Parathyroid adenoma (tissue), 2 donors: ENCODE measurements around the gene C12orf60.

Source experiments
- H2AFZ ChIP-seq: fragments of 300-600 bp; sonication (generic); one replicate; pipeline ENCODE4 v1.7.0; 2017; ENCODE audit warnings: antibody characterized with exemption, mild to moderate bottlenecking
- H3K27ac ChIP-seq: fragments of 300-600 bp; sonication (generic); one replicate; pipeline ENCODE4 v1.7.0; 2017
- H3K27me3 ChIP-seq: fragments of 300-600 bp; sonication (generic); one replicate; pipeline ENCODE4 v1.7.0; 2017; ENCODE audit warnings: low read length; ENCODE audit not compliant: control insufficient read depth, insufficient read depth
- H3K36me3 ChIP-seq: fragments of 300-600 bp; sonication (generic); one replicate; pipeline ENCODE4 v1.7.0; 2017; ENCODE audit warnings: low read length; ENCODE audit not compliant: control insufficient read depth, insufficient read depth
- H3K4me1 ChIP-seq: fragments of 300-600 bp; sonication (generic); one replicate; pipeline ENCODE4 v1.7.0; 2017; ENCODE audit warnings: control low read depth
- H3K4me2 ChIP-seq: fragments of 300-600 bp; sonication (generic); one replicate; pipeline ENCODE4 v1.7.0; 2017; ENCODE audit warnings: low read length
- H3K4me3 ChIP-seq: fragments of 300-600 bp; sonication (generic); one replicate; pipeline ENCODE4 v1.7.0; 2017; ENCODE audit warnings: low read depth, low read length
- H3K79me2 ChIP-seq: fragments of 300-600 bp; sonication (generic); one replicate; pipeline ENCODE4 v1.7.0; 2017; ENCODE audit warnings: control low read depth
- H3K9ac ChIP-seq: fragments of 300-600 bp; sonication (generic); one replicate; pipeline ENCODE4 v1.7.0; 2017; ENCODE audit warnings: mild to moderate bottlenecking
- H3K9me3 ChIP-seq: fragments of 300-600 bp; sonication (generic); one replicate; pipeline ENCODE4 v1.7.0; 2017; ENCODE audit warnings: low read length; ENCODE audit not compliant: control insufficient read depth
- CTCF ChIP-seq: fragments of 300-600 bp; sonication (generic); IDR thresholded peaks from one replicate; pipeline ENCODE4 v1.7.0; 2017; ENCODE audit warnings: antibody characterized with exemption, mild to moderate bottlenecking
- donor health status: primary hyperparathyroidism.

C12orf60 gene

DNA sequence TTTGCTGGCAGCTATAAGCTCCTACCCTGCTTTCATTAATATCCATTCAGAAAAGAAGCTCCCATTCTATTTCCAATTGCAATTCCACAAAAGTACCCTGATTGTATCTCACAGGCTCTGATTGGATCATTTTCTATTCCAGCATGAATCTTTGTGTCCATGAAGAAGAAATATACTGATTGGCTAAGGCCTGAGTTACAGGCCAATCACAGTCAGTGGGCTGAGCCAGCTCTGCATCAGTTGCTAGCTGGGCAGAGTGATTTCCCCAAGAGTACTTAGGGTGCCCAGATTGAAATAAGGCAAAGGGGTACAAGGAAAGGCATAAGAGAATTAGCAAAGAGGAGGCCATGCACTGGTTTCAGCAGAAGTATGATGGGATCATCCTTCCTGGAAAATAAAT is 25.4 kb downstream of the C12orf60 start:
- H3K79me2 ChIP-seq, result no peaks in the 10 kb centered on the region
- H3K9me3 ChIP-seq, result no peaks in the 10 kb centered on the region
- TF ChIP-seq CTCF, result no peak
- H3K27me3 ChIP-seq, result no peaks in the 10 kb centered on the region
- H3K4me1 ChIP-seq, result no peaks in the 10 kb centered on the region
- H3K9ac ChIP-seq, result no peak overlapping the region
- no peak overlapping the region for H3K4me2 ChIP-seq
- no peaks in the 10 kb centered on the region for H3K36me3 ChIP-seq
- H2AFZ ChIP-seq, result no peak overlapping the region
- no peak overlapping the region for H3K27ac ChIP-seq
- no peak overlapping the region for H3K4me3 ChIP-seq

DNA sequence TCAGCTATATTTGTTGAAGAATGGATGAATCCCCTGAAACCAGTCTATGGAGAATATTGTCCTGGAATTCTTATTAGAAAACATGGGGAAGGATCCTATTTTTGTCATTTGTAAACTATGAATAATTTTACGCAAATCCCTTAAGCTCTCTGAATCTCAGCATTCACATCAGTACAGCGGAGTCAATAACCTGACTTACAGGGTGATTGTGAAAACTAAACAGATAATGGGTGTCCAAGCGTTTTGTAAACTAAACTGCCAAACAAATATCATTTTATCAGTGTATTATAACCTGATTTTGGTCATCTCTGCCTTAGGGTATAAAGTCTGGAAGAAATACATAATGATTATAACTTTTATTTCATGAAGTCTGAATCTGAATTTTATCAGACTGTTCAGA is 29.9 kb downstream of the C12orf60 start:
- H2AFZ ChIP-seq, result no peak overlapping the region
- TF ChIP-seq CTCF, result no peak
- H3K27ac ChIP-seq, result no peak overlapping the region
- H3K4me2 ChIP-seq, result no peak overlapping the region
- H3K36me3 ChIP-seq, result no peaks in the 10 kb centered on the region
- no peaks in the 10 kb centered on the region for H3K79me2 ChIP-seq
- no peaks in the 10 kb centered on the region for H3K9me3 ChIP-seq
- H3K4me3 ChIP-seq, result no peak overlapping the region
- no peaks in the 10 kb centered on the region for H3K27me3 ChIP-seq
- H3K9ac ChIP-seq, result no peak overlapping the region
- H3K4me1 ChIP-seq, result no peaks in the 10 kb centered on the region

DNA sequence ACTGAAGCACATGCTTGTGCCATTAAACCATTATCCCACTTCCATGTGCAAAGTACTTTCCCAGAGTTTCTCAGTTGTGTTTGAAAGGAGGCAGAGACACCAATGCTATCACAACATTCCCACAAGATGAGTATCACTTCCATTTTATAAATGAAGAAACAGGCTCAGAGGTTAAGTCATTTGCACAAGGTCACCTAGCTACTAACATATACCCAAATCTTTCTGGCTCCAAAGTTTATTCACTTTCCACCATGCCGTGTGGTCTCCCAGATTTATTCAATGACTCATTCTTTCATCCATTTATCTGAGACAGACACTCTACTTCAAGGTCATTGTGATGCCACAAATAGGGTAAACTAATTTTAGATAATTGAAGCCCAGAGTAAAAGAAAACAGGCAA is 30.5 kb downstream of the C12orf60 start:
- H3K36me3 ChIP-seq, result no peaks in the 10 kb centered on the region
- no peak overlapping the region for H3K4me3 ChIP-seq
- no peak overlapping the region for H3K9ac ChIP-seq
- no peak for TF ChIP-seq CTCF
- H3K27me3 ChIP-seq, result no peaks in the 10 kb centered on the region
- H2AFZ ChIP-seq, result no peak overlapping the region
- no peak overlapping the region for H3K27ac ChIP-seq
- H3K4me1 ChIP-seq, result no peaks in the 10 kb centered on the region
- no peak overlapping the region for H3K4me2 ChIP-seq
- H3K79me2 ChIP-seq, result no peaks in the 10 kb centered on the region
- no peaks in the 10 kb centered on the region for H3K9me3 ChIP-seq

DNA sequence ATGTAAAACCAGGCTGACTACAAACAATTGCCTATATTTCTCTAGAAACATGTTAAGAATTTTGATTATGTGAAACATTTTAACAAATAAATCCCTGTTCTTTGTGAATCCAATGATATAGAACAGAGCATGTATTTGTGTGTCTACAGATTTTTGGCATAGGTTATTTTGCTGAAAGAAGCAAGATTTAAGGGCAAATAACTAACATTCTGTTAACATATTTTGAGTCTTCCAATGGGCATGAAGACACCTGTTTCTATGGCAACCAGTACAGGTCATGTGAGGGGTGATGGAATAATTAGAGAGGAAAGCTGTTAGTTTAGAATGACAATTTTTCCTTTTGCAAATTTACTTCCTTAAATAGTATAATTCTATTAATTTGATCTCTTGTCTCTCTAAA is 31.0 kb downstream of the C12orf60 start:
- no peak overlapping the region for H3K4me3 ChIP-seq
- H3K36me3 ChIP-seq, result no peaks in the 10 kb centered on the region
- H3K27me3 ChIP-seq, result no peaks in the 10 kb centered on the region
- no peak overlapping the region for H2AFZ ChIP-seq
- H3K27ac ChIP-seq, result no peak overlapping the region
- H3K9me3 ChIP-seq, result no peaks in the 10 kb centered on the region
- H3K9ac ChIP-seq, result no peak overlapping the region
- no peak for TF ChIP-seq CTCF
- H3K4me1 ChIP-seq, result no peaks in the 10 kb centered on the region
- no peak overlapping the region for H3K4me2 ChIP-seq
- H3K79me2 ChIP-seq, result no peaks in the 10 kb centered on the region

- Histone ChIP-seq H3K36me3 (no peaks in the 10 kb centered on the region), H3K27ac (no peak overlapping the region), H2AFZ (no peak overlapping the region), H3K27me3 (no peaks in the 10 kb centered on the region), H3K79me2 (no peaks in the 10 kb centered on the region), H3K4me3 (no peak overlapping the region), H3K9ac (no peak overlapping the region), H3K4me2 (no peak overlapping the region), H3K4me1 (no peaks in the 10 kb centered on the region), H3K9me3 (no peaks in the 10 kb centered on the region)
- no peak for TF ChIP-seq CTCF
Measured at GRCh38 chr12:14836336-14837210, 33.1 kb downstream of the C12orf60 start.
